ENCODE results near the gene NMNAT2.

NMNAT2 gene

DNA sequence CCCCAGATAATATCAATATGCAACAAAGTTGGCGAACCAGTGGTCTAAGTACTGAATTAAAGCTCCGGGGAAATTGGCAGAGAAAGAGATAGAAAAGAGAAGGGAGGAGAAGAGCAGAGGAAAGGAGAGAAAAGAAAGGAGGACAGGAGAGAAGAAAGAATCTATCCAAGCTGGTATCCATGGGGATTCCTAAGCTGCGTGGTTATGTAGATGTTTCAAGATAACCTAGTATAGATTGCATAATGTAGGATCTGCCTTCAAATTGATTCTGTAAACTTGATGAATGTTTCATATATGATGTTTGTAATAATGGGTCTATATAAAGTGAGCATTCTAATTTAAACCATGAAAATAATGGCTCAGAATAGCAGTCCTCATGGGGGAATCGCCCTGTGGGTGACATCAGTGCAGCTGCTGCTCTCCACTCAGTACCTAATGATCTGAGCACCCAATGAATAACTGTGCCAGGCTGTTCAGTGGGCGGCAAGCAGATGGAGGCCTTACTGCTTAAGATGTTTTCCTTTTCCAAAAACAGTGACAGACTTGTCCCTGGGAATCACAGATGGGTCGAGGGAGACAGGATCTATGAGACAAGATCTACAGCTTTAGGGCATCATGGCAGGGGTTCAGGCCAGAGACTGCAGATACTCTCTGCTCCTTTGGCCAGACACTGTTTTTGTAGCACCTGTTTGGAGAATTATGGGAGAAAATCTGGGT is 154.1 kb downstream of the NMNAT2 start:
- H3K9me3 Mint-ChIP-seq, result no peaks in the 10 kb centered on the region
- no peaks in the 10 kb centered on the region for H3K36me3 Mint-ChIP-seq (ENCODE audit: insufficient read depth)
- no peaks in the 10 kb centered on the region for H3K4me1 Mint-ChIP-seq (ENCODE audit: low read depth in 2 of 2)
- peaks cover 48 to 74% of the 10 kb centered on the region in 2 donors for H3K27me3 Mint-ChIP-seq
- DNase-seq (no peak), ATAC-seq (replicated peaks) (no peak)
- no peak overlapping the region for H3K4me3 Mint-ChIP-seq
- H3K27ac Mint-ChIP-seq, result no peak overlapping the region

DNA sequence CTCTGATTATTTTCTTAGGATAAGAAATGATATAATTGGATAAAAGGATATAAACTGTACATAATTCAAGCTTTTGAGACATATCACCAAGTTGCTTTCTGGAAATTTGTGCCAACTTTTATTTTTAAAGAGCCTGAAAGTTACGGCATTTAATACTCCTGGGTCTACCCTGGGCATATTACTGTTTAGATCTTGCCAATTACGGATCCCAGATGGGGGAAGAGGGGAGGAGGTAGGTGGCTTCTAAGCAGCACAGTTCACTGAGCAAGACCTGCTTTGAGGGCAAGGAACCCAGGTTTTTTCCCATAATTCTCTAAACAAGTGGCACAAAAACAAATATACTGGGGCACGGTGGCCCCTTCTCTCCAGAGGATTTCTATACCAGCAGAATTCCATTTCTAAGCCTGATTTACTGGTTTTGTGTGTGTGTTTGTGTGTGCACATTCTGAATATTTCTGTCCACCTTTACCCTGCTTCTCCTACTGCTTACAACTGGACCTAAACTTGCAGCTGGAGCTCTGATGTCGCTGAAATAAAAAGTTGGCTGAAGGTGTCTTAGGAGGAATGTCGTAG is 155.5 kb downstream of the NMNAT2 start:
- no peak overlapping the region for H3K4me3 Mint-ChIP-seq
- no peak overlapping the region for H3K27ac Mint-ChIP-seq
- H3K36me3 Mint-ChIP-seq (ENCODE audit: insufficient read depth), result no peaks in the 10 kb centered on the region
- no peaks in the 10 kb centered on the region for H3K4me1 Mint-ChIP-seq (ENCODE audit: low read depth in 2 of 2)
- DNase-seq, result no peak
- H3K9me3 Mint-ChIP-seq, result no peaks in the 10 kb centered on the region
- H3K27me3 Mint-ChIP-seq, result peaks cover 46 to 81% of the 10 kb centered on the region in 2 donors
- ATAC-seq (replicated peaks), result no peak

DNA sequence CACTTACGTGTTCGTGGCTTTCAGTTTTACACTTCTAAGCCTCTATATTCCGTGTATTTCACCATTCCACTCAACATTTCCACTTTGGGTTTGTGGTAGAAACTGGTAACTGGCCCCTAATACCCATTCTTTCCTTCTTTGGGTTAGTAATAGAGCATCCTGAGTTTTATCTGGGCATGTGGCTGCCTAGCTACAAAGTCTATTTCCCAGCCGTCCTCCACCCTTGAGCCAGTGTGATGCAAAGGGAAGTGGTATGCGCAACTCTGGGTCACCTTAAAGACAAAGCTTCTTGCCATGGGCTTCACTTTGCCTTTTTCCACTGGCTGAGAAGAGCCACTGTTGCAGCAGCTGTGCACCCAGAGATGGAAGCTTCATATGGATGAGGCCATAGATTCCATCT is 158.3 kb downstream of the NMNAT2 start:
- Mint-ChIP-seq H3K4me1 (ENCODE audit: low read depth in 2 of 2) (no peaks in the 10 kb centered on the region), H3K27ac (no peak overlapping the region), H3K36me3 (ENCODE audit: insufficient read depth) (no peaks in the 10 kb centered on the region), H3K9me3 (no peaks in the 10 kb centered on the region), H3K4me3 (no peak overlapping the region), H3K27me3 (peaks cover 28 to 61% of the 10 kb centered on the region in 2 donors)
- ATAC-seq (replicated peaks) (no peak), DNase-seq (no peak)

DNA sequence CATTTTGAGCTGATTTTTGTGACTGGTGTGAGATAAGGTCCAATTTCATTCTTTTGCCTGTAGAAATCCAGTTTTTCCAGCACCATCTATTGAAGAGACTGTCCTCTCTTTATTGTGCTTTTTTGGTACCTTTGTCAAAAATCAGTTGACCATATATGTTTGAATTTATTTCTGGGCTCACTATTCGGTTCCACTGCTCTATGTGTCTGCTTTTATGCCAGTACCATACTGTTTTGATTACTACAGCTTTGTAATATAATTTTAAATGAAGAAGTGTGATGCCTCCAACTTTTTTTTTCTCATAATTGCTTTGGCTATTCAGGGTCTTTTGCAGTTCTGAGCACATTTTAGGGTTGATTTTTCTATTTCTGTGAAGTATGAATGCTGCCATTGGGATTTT is 163.1 kb downstream of the NMNAT2 start:
- ATAC-seq (replicated peaks) (no peak), DNase-seq (no peak)
- H3K9me3 Mint-ChIP-seq, result peaks cover 0 to 7% of the 10 kb centered on the region in 2 donors
- H3K27ac Mint-ChIP-seq, result no peak overlapping the region
- H3K4me3 Mint-ChIP-seq, result no peak overlapping the region
- no peaks in the 10 kb centered on the region for H3K4me1 Mint-ChIP-seq (ENCODE audit: low read depth in 2 of 2)
- no peaks in the 10 kb centered on the region for H3K36me3 Mint-ChIP-seq (ENCODE audit: insufficient read depth)
- peaks cover 23 to 50% of the 10 kb centered on the region in 2 donors for H3K27me3 Mint-ChIP-seq

DNA sequence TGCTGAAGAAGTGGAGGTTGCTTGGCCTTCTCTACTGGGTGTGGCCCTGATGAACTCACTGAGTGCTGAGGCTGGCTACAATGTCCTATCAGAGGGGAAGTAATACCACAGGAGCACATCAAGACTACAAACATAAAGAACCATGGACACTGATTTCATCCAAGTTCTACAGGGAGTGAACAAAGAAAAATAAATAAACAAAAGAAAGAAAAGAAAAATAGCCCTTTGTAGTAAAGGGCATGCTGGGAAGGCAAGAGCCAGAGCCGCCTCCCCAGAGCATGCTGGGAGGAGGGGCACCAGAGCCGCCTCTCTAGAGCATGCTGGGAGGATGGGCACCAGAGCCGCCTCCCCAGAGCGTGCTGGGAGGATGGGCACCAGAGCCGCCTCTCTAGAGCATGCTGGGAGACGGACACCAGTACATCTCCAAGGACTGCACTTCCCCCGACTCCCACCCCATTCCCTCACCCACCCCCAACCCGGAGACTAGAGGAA is 166.2 kb downstream of the NMNAT2 start:
- ATAC-seq (replicated peaks) (no peak), DNase-seq (no peak)
- Mint-ChIP-seq H3K36me3 (ENCODE audit: insufficient read depth) (no peaks in the 10 kb centered on the region), H3K4me3 (no peak overlapping the region), H3K27me3 (peaks cover 29 to 44% of the 10 kb centered on the region in 2 donors), H3K27ac (no peak overlapping the region), H3K4me1 (ENCODE audit: low read depth in 2 of 2) (no peaks in the 10 kb centered on the region), H3K9me3 (peaks cover 0 to 7% of the 10 kb centered on the region in 2 donors)

DNA sequence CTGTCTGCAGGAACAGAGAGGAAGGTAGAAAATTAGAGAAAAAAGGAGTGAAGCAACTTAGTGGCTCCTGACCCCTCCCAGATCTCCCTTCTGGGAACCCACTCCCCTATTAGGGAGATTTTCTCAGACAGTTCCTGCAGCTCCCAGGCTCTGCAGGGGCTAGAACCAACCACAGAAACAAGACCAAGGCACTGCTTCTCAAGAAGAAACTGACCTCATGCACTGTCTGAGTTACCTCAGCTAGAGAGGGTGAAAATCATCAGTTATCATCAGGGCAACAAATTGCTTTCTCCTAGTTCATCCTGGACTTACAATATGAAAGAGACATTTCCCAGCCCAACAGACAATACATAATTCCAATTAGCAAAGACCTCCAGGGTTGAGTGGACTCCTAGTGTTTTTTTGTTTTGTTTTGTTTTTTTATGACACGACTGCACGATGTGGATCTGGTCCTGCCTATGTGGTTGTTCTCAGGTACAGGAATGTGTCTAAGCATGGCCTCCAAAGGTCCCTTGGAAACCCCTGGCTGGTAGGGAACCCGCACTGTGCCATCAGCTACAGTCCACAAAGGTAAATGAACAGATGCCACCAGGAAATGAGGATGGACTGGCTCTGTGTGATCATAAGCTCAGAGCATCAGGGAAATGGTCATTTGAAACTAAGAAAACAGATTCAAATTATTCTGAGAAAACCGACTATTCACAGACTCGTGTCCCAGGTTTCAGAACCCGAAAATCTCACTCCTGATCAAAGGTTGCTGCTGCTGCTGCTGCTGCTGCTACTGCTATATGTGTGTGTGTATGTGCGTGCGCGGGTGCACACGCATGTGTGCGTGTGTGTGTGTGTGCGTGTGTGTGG is 166.8 kb downstream of the NMNAT2 start:
- Mint-ChIP-seq H3K4me3 (no peak overlapping the region), H3K9me3 (peaks cover 0 to 7% of the 10 kb centered on the region in 2 donors), H3K27me3 (peaks cover 29 to 51% of the 10 kb centered on the region in 2 donors), H3K27ac (no peak overlapping the region), H3K36me3 (ENCODE audit: insufficient read depth) (no peaks in the 10 kb centered on the region), H3K4me1 (ENCODE audit: low read depth in 2 of 2) (no peaks in the 10 kb centered on the region)
- no peak for ATAC-seq (replicated peaks)
- no peak for DNase-seq

DNA sequence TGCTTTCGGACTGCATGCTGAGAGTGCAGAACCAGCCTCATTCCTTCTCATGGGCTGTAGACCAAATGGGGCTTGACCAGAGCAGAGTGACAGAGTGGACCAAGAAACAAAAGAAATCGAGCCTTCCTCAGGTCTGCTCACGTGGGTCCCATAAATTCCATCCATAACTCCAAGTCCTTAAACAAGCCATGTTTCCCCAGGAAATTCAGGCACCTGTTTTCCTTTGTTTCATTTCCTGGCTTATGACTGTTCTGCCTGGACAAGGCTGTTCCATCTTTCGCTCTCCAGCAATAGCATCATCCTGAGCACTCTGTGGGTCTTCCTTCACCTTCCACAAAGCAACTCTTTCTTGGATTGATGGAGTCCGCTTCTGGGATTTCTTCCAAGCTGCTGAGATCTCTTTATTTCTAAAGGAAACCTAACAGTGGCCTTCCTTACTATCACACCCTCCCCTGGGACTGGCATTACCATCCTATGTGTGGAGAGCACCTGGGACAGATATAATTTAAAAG is 168.2 kb downstream of the NMNAT2 start:
- Mint-ChIP-seq H3K9me3 (peaks cover 0 to 7% of the 10 kb centered on the region in 2 donors), H3K27ac (no peak overlapping the region), H3K27me3 (peaks cover 29 to 61% of the 10 kb centered on the region in 2 donors), H3K4me1 (ENCODE audit: low read depth in 2 of 2) (no peaks in the 10 kb centered on the region), H3K4me3 (no peak overlapping the region), H3K36me3 (ENCODE audit: insufficient read depth) (no peaks in the 10 kb centered on the region)
- DNase-seq (no peak), ATAC-seq (replicated peaks) (no peak)

DNA sequence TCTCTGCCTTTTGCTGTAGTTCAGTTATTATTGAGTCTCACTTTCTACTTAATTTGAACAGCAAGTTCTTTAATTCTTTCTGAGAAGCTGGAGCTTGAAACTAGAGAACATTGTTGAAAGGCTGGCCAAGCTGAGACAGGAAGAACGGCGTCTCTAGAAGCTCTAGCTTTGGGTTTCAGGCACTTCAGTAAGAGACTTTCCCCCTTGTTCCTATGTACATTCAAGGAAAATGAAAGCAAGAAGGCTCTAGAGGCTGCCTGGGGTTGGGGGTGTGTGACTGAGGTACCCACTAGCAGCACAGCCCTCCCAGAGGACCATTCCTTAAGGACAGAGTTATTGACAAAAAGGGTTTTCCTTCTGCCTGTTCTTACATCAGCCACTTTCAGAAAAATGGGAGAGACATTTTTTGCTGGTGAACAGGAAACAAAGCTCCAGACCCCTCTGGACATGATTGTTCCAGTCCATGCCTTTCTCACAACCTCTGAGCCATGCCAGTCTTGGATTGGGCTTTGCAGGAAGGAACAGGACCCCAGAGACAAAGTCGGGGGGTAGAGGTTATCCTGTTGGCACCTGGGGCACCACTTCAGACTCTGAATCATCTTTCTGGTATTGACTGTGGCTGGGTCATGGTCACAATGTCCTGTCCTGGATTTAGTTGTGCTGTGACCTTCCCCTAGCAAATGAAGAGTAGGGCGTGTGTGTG is 169.0 kb downstream of the NMNAT2 start:
- no peak for ATAC-seq (replicated peaks)
- H3K9me3 Mint-ChIP-seq, result peaks cover 0 to 7% of the 10 kb centered on the region in 2 donors
- H3K36me3 Mint-ChIP-seq (ENCODE audit: insufficient read depth), result no peaks in the 10 kb centered on the region
- H3K27ac Mint-ChIP-seq, result no peak overlapping the region
- DNase-seq, result no peak
- no peak overlapping the region for H3K4me3 Mint-ChIP-seq
- H3K4me1 Mint-ChIP-seq (ENCODE audit: low read depth in 2 of 2), result no peaks in the 10 kb centered on the region
- H3K27me3 Mint-ChIP-seq, result peaks cover 29 to 53% of the 10 kb centered on the region in 2 donors

DNA sequence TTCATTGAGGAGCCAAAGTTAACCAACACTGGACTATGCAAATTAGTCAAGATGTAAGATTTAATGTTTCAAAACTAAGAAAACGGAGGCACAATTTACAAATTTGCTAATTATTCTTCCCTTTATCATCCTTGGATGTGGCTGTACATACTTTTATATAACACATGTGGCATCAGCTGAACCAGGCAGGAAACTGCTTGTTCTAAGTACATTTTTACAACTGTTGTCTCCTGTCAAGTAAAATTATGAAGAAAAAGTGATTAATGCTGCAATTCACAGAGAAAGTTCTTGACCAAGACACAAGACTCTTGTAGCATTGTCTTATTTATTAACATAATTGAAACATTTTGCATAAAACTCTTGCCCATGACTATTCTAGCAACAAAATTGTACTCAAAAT is 170.2 kb downstream of the NMNAT2 start:
- H3K9me3 Mint-ChIP-seq, result peaks cover 0 to 7% of the 10 kb centered on the region in 2 donors
- no peaks in the 10 kb centered on the region for H3K4me1 Mint-ChIP-seq (ENCODE audit: low read depth in 2 of 2)
- H3K27me3 Mint-ChIP-seq, result peaks cover 29 to 63% of the 10 kb centered on the region in 2 donors
- no peak overlapping the region for H3K4me3 Mint-ChIP-seq
- H3K36me3 Mint-ChIP-seq (ENCODE audit: insufficient read depth), result no peaks in the 10 kb centered on the region
- ATAC-seq (replicated peaks), result no peak
- no peak overlapping the region for H3K27ac Mint-ChIP-seq
- DNase-seq, result no peak

DNA sequence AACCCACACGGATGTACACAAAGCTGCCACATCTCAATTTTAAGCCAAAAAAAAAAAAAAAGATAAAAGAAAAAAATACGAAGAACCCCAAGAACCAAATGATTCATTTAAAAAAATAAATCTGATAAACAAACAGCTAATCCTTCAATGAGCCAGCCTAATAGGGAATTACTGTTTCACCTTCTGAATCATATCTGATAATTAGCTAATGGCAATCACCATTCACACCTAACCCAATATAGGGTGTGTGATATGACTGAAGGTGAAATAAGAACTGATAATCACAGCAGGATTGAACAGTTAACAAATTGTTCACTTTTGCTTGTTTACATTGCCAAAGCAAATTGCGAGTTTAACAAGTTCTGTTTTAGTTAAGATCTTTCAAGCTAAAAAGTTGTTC is 170.7 kb downstream of the NMNAT2 start:
- Mint-ChIP-seq H3K27ac (no peak overlapping the region), H3K36me3 (ENCODE audit: insufficient read depth) (no peaks in the 10 kb centered on the region)

DNA sequence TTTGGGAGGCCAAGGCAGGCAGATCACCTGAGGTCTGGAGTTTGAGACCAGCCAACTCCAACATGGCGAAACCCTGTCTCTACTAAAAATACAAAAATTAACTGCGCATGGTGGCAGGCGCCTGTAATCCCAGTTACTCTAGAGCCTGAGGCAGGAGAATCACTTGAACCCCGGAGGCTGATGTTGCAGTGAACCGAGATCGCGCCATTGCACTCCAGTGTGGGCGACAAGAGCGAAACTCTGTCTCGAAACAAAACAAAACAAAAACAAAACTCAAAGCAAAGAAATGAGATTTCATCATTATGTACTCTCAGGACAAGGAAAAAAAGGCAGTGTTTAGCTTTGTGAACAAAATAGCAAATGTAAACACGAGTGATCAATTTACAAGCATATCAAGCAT is 171.1 kb downstream of the NMNAT2 start:
- H3K27ac Mint-ChIP-seq, result no peak overlapping the region
- H3K27me3 Mint-ChIP-seq, result peaks cover 28 to 65% of the 10 kb centered on the region in 2 donors

More for the DNA sequence above, 170.7 kb downstream of the NMNAT2 start:
- peaks cover 29 to 67% of the 10 kb centered on the region in 2 donors for H3K27me3 Mint-ChIP-seq
- DNase-seq, result no peak
- ATAC-seq (replicated peaks), result no peak
- no peak overlapping the region for H3K4me3 Mint-ChIP-seq
- no peaks in the 10 kb centered on the region for H3K4me1 Mint-ChIP-seq (ENCODE audit: low read depth in 2 of 2)
- H3K9me3 Mint-ChIP-seq, result peaks cover 0 to 7% of the 10 kb centered on the region in 2 donors

DNA sequence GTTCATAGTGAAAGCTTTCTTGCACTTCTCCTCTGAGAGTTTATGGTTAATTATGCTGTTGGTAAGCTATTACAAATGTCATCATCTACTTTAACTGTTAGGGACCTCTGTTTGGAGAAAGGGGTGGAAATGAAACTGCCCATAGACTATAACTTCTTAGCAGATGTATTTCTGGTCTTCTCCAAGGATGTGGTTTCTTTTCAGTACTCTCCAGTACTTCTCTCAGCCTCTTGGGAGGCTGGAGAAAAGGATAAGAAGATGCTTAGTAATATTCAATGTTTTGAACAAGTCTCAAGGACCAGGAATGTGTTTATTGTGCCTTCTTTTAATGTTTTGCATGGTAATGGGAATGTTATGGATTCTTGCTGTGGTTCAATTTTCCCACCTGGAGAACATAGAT is 171.7 kb downstream of the NMNAT2 start:
- Mint-ChIP-seq H3K36me3 (ENCODE audit: insufficient read depth) (no peaks in the 10 kb centered on the region), H3K4me1 (ENCODE audit: low read depth in 2 of 2) (no peaks in the 10 kb centered on the region), H3K27me3 (peaks cover 22 to 59% of the 10 kb centered on the region in 2 donors), H3K4me3 (no peak overlapping the region), H3K27ac (no peak overlapping the region), H3K9me3 (no peaks in the 10 kb centered on the region)
- no peak for ATAC-seq (replicated peaks)
- no peak for DNase-seq

More for the DNA sequence above, 171.1 kb downstream of the NMNAT2 start:
- no peak overlapping the region for H3K4me3 Mint-ChIP-seq
- H3K36me3 Mint-ChIP-seq (ENCODE audit: insufficient read depth), result no peaks in the 10 kb centered on the region
- DNase-seq, result no peak
- ATAC-seq (replicated peaks), result no peak
- no peaks in the 10 kb centered on the region for H3K4me1 Mint-ChIP-seq (ENCODE audit: low read depth in 2 of 2)
- peaks cover 0 to 6% of the 10 kb centered on the region in 2 donors for H3K9me3 Mint-ChIP-seq

DNA sequence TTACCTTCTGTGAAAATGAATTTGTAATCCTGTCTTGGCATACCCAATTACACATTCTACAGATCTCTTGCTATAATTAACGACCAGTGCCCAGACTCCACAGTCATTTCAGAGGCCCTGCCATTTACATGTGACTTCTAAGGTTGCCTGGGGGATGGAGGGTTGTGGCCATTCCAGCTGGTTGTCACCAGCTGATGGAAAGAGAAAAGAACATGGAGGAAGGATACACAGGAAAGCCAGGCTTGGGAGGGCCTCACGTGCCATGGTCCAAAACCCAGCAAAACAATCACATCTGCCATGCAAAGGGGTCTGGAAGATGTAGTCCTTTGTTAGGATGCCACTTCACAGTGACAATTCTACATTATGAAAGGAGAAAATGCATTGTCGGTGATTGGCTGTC is 172.8 kb downstream of the NMNAT2 start:
- H3K9me3 Mint-ChIP-seq, result no peaks in the 10 kb centered on the region
- no peak for DNase-seq
- H3K36me3 Mint-ChIP-seq (ENCODE audit: insufficient read depth), result no peaks in the 10 kb centered on the region
- H3K27ac Mint-ChIP-seq, result no peak overlapping the region
- peaks cover 23 to 62% of the 10 kb centered on the region in 2 donors for H3K27me3 Mint-ChIP-seq
- ATAC-seq (replicated peaks), result no peak
- no peaks in the 10 kb centered on the region for H3K4me1 Mint-ChIP-seq (ENCODE audit: low read depth in 2 of 2)
- H3K4me3 Mint-ChIP-seq, result no peak overlapping the region

Measured in effector memory CD8-positive, alpha-beta T cell (primary cell).